GM18858 (cell line): ENCODE measurements around the gene OPRD1.

Experiments used
- ATAC-seq: cut with Tn5 transposase; IDR thresholded peaks from one replicate; pipeline ENCODE4 v1.9.1; 2021; ENCODE audit not compliant: unreplicated experiment

Gene OPRD1

DNA sequence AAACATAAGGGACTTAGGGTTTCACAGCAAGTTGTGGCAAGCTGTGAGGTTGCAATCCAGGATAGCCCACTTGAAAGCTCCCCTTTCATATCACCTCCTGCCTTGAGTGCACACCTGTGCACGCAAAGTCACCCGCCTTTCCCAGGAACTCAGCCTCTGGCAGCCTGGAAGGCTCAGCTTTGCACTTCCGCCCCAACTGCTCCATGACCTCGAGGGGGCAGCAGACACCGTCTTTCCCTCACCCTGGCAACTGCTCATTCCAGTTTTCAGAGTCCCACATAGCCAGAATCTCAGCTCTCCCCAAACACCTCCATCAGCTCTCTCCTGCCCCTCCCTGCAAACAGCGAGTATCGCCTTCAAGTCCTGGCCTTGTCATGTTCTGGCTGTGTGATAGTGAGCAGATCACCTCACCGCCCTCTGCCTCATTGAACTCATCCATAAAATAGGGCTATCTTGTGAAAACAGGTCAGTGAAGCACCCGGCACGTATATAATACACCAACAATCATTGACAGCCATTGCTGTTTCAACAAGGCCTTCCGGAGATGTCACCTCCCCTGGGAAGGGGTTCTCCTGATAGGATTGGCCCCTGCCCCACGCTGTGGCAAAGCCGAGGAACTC lies 70.1 kb downstream of the OPRD1 start:
- no peak for ATAC-seq

DNA sequence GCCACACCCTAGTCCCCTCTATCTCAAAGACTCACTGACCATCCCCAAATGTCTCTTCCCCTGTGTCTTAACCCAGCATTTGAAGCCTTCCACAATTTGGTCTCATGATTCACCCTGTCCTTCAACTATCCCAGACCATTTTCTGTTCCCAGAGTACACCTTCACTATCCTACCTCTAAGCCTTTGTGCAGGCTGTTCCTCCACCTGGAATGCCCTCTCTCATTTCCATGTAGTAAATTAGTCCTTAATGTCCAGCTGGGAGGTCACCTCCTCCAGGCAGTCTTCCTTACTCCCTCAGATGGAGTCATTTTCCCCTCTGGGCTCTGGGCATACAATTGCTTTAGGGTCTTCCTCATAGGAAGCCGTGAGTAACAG lies 71.3 kb downstream of the OPRD1 start:
- no peak for ATAC-seq

- ATAC-seq = no peak
Observed at GRCh38 chr1:28885472-28885877, 73.5 kb downstream of the OPRD1 start.

DNA sequence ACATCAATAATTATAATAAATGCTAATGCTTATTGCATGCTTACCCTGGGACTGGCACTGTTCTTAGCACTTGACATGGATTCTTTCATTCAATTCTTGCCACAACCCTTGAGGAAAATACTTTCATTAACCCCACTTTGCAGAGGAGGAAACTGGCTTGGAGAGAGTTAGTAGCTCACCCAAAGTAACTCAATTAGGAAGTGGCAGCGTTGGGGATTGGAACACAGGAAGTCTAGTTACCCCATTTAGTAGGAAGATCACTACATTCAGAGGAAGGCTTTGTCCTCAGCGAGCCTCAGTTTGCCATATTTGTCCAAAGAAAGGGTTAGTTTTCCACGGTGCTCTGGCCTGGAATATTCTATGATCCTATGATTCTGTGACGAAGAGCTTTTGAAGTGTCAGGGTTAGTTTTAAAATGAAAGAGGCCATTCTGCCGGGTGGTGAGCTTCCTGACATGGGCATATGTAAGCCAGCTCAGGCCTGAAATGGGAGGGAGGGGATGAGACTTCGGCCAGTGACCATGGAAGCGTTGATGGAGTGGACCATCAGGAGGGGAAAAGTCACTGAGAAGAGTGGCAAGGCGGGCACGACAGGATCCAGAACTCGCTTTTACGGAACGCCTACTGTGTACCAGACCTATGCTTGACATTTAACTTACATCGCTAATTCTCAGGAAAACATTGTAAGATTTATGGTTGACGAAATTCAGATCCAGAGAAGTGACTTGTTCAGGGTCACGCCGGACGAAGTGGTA lies 74.2 kb downstream of the OPRD1 start:
- no peak for ATAC-seq

- ATAC-seq = no peak
Observed at GRCh38 chr1:28886731-28887418, 74.9 kb downstream of the OPRD1 start.

DNA sequence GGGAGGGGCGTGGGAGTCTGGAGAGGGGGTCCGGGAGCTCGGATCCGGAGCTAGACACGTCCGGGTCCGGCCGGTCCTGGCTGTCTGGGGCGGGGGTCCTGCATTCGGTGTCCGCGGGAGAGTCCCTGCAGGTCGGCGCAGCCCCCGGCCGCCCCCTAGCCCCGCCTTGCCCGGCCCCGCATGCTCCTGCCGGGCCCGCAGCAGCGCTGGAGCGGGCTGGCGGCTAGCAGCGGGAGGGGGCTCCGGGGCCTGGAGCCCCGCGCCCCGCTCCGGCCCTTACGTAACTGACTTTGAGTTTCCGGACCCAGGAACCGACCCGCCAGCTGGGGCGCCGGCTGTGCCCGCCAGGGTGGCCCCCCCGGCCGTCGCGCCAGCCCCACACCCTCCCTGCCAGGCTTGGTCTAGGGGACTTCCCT lies 75.5 kb downstream of the OPRD1 start:
- no peak for ATAC-seq

DNA sequence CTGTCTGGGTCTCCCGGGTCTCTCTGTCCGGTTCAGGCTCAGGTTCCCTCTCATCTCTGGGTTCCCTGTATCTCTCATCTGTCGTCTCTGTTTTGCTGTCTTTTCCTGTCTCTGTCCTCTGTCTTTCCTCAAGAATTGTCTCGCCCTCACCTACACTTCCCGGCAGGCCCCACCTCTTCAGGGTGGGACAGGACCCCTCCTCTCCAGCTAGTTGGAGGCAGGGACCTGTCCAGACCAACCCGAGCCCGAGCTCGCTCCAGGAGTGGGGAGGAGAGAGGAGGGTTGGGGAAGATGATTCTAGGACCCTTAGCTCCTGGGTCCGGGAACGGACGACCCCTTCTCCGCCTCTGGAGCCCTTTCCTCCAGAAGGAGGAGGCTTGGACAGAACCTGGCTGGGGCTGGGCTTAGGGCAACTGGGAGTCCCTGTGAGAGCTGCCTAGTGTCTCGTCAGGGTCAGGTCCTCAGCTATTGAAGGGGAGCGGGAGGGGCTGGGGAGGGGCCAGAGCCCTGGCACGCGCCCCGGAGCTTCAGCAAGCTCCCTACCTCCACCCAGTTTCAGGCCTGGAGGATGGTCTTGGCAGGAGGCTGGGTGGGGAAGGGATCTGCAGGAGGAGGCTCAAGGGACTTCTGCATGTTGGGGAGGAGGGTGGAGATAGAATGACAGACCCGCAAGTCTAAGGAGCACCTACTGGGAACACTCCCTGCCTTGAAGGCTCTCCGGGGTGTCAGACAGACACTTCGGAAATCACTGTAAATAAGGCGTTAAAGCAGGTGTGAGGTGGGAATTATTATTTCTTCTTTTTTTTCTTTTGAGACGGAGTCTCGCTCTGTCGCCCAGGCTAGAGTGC lies 76.1 kb downstream of the OPRD1 start:
- no peak for ATAC-seq

GRCh38 chr1:28888915-28889314 lies 76.9 kb downstream of the OPRD1 start:
- ATAC-seq = no peak

GRCh38 chr1:28889357-28889756 lies 77.4 kb downstream of the OPRD1 start:
- no peak for ATAC-seq

- no peak for ATAC-seq
Observed at GRCh38 chr1:28890435-28890834, 78.5 kb downstream of the OPRD1 start.

- ATAC-seq = no peak
Observed at GRCh38 chr1:28890836-28891235, 78.9 kb downstream of the OPRD1 start.

DNA sequence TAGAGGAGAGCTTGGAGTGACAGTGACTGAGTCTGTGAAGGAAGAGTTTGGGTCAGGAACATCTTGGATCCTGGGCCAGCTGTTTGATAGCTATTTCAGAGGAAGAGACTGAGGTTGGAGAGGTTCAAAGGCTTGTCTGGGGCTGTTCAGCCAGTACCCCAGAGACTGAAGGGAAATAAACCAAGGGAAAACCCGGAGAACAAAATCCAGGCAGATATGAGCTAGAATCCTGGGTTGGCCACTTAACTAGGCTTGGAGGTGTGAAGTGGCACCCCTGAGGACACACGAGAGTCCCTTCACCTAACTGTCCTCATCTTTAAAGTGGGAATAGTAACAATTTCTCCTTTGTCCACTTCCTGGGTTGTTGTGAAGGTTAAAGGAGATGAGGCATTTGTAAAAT lies 79.3 kb downstream of the OPRD1 start:
- no peak for ATAC-seq

DNA sequence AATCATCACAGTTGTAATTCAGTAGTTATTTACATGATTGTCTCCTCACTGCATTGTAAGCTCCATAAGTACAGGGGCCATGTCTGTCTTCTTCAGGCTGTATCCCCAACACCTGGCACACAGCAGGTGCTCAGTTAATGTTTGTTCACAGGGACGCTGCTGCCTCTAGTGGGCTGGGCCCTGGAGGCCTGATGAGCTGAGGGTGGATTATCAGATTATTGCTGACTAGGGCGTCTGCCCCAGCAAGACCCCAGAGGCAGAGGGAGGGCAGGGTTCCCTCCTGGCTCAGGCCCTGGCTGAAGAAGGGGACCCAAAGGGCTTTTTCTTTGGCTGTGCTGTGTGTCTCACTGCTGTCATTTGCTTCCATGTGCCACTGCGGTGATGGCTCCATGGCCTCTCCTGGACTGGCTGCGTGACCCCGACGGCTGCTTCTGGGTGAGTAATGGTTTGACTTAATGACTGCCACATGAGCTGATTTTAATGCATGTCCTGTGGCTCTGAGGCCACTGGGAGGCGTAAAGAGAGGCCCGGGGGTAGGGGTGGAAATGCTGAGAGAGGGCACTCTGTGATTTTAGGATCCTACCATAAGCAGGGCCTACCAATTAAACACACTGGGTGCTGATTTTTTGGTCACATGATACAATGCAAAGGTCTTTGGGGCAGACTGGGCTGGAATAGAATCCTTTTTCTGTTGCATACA lies 81.6 kb downstream of the OPRD1 start:
- no peak for ATAC-seq

DNA sequence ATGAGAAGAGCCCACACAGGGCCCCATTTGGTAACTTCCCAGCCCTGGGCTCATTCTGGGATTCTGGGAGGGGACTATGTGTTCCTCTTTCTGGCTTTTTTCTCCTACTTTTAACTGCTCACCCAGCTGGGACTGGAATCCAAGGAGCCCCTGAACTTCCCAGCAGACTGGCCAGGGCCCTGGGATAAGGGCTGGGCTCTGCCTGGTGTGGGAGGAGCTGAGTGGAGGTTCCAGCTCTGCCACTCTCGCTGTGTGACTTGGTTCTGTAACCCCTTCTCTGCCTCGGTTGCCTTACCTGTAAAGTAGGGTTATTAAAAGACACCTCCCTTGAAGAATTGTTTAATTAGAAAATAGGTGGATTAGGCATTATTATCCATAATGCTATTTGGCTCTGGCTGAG lies 82.8 kb downstream of the OPRD1 start:
- no peak for ATAC-seq

GRCh38 chr1:28895896-28896608 lies 84.1 kb downstream of the OPRD1 start:
- no peak for ATAC-seq

GRCh38 chr1:28896609-28896986 lies 84.6 kb downstream of the OPRD1 start:
- ATAC-seq = no peak

- ATAC-seq = no peak
Observed at GRCh38 chr1:28897789-28898188, 85.8 kb downstream of the OPRD1 start.

DNA sequence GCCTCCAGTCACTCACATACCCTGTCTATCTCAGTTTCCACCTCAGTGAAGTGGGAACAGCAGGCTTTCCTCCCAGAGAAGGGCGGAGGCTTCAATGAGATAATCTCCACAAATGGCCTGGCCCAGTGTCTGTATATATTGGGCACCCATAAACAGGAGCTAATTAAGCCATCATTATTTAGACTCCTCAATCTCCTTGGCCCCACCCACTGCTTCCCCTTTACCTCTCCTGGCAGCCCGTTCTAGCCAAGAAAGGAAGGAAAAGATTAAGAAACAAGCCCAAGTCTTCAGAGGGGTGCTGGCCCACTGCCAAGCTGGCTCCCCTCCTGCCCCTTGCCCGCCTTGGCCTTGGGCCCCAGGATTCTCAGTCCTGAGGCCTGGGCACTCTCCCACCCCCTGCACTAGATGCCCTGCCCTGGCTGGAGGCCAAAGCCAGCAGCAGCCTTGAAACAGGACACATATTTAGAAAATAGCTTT lies 86.5 kb downstream of the OPRD1 start:
- no peak for ATAC-seq

DNA sequence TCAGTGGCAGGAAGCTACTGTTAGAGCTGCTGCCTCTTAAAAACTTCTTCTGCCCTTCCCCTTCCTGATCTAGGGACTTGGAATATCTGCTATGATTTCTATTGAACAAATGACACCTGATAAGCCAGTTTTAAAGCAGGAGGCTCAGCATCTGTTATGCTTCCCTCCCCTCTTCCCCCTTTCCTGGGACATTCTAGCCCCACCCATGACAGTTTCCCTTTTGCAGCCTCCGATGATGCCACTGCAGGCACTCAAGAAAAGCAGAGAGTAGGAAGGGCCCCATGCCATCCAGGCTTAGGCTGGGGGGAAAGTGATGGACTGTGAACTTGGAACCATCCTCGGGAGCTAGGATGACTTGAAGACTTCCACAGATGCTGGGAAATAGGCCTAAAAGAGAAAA lies 87.3 kb downstream of the OPRD1 start:
- no peak for ATAC-seq

DNA sequence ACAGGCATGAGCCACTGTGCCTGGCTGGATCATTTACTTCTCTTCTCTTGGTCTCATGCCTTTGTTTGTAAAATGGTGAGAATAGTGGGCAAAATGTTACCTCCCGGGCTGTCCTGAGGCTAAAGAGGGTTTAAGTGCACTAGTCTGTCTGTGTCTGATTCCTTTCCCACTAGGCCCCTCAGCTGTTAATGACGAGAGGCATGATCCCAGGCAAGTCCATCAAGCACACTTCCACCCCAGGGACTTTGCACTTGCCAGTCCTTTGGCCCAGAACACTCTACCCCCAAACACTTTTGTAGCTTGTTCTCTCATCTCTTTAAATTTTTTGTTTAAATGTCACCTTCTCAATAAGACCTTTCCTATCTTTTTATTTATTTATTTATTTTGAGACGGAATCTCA lies 88.6 kb downstream of the OPRD1 start:
- ATAC-seq = no peak
